ENCODE measurements around the gene POU2F2. TPM values are rescaled to one million over a fixed set of nuclear protein-coding genes. Genes with fewer than 3 reads are reported as not detected.

The POU2F2 gene
- polyA plus RNA-seq, 2 of the 4 experiments (the other 2 are of a cell fraction) = 0.16 to 0.28 TPM

DNA sequence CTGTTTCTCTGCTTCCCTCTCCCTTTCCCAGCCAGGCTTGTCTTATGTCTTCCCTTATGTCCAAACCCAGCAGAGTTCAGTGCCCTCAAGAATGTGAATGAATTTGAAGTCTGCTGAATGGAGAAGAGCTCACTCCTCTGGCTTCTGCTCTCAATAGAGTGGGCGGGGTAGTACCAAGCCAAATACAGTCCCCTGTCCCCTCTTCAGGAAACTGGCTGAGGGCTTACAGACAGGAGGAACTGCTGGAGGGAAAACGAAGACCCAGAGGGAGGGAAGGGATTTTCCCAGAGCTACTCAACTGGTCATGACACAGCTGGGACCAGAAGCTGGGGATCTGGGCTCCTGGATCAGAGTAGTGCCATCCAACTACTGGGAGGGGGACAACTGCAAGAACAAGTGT is 32.9 kb upstream of the POU2F2 start:
- CTCF ChIA-PET = interaction anchor here (0.6 to 6.5 kb wide), 16 partner anchors 9 to 193 kb away, joined by 3 to 42 read pairs (median 9); partner anchors contain the start of gene POU2F2
- no peak for FAIRE-seq
- WGBS (ENCODE audit: missing lambda C conversion rate) = 16% methylated on average over 2 of the region's 2 CpGs

DNA sequence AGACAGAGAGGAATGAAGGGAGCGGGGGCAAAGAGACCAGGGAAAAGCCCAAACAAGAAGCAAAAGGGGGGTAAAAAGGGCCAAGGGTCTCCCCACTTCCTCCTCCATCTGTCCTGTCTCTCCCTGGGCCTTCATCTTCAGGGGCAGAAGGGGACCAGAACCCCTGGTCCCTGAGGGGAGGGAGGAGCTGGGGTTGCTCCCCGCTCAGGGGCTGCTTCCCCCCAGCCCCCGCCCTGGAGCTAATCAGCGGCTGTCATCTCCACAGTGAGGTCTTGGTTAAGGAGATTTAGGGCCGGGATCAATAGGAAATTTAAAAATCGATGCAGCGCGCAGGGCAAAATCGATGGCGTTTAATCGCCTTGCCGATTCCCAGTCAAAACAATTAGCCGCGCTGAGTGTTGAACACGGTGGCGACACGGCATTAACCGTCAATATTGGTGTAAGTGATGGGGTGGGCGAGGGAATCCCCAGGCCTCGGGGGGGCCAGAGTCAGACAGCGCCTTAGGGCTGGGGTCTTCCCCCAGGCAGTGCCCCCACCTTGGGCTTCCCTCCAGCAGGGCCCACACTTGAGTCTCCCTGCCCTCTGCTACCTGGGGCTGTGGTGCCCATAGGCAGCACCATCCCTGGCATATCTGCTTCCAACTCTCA is 29.5 kb upstream of the POU2F2 start:
- Histone ChIP-seq H3K4me2 (no peak overlapping the region), H3K4me3 (no peak overlapping the region), H3K27ac (no peak overlapping the region), H3K4me1 (no peaks in the 10 kb centered on the region), H3K9me3 (no peaks in the 10 kb centered on the region)
- 63% methylated on average over 21 of the region's 21 CpGs for WGBS (ENCODE audit: missing lambda C conversion rate)
- DNase-seq (ENCODE audit: low read depth in 1 of 2, low spot score in 1 of 2) = no peak
- FAIRE-seq = no peak
- ATAC-seq = no peak
- CTCF ChIA-PET = interaction anchor here (0.6 to 6.5 kb wide), 10 partner anchors 14 to 53 kb away, joined by 3 to 42 read pairs (median 4); no protein-coding TSS in a partner anchor
- TF ChIP-seq ZC3H11A (IDR thresholded peaks at IDR 0.05) = no peak
- POLR2A ChIA-PET = no interaction called here

More for the DNA sequence above, 32.9 kb upstream of the POU2F2 start:
- no peaks in the 10 kb centered on the region for H3K9me3 ChIP-seq
- POLR2A ChIA-PET = interaction anchor here (0.6 kb wide), 1 partner anchor 77 kb away, joined by 3 read pairs; no protein-coding TSS in a partner anchor
- H3K4me2 ChIP-seq = no peak overlapping the region
- DNase-seq (ENCODE audit: low read depth in 1 of 2, low spot score in 1 of 2) (no peak), ATAC-seq (no peak)
- no peak overlapping the region for H3K4me3 ChIP-seq
- TF ChIP-seq, protein P1, sequence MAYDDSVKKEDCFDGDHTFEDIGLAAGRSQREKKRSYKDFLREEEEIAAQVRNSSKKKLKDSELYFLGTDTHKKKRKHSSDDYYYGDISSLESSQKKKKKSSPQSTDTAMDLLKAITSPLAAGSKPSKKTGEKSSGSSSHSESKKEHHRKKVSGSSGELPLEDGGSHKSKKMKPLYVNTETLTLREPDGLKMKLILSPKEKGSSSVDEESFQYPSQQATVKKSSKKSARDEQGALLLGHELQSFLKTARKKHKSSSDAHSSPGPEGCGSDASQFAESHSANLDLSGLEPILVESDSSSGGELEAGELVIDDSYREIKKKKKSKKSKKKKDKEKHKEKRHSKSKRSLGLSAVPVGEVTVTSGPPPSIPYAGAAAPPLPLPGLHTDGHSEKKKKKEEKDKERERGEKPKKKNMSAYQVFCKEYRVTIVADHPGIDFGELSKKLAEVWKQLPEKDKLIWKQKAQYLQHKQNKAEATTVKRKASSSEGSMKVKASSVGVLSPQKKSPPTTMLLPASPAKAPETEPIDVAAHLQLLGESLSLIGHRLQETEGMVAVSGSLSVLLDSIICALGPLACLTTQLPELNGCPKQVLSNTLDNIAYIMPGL (CRISPR knock-in tag; IDR thresholded peaks at IDR 0.05; ENCODE audit: borderline replicate concordance) = no peak
- no peak for TF ChIP-seq ZNF302 (CRISPR knock-in tag; IDR thresholded peaks at IDR 0.05)
- TF ChIP-seq PHF8 (IDR thresholded peaks at IDR 0.05; ENCODE audit: borderline replicate concordance, low read depth) = no peak
- TF ChIP-seq RAD21 (conservative IDR thresholded peaks at IDR 0.05 in 1 of 2, IDR thresholded peaks at IDR 0.05 in 1 of 2) = no peak
- TF ChIP-seq, protein P2, sequence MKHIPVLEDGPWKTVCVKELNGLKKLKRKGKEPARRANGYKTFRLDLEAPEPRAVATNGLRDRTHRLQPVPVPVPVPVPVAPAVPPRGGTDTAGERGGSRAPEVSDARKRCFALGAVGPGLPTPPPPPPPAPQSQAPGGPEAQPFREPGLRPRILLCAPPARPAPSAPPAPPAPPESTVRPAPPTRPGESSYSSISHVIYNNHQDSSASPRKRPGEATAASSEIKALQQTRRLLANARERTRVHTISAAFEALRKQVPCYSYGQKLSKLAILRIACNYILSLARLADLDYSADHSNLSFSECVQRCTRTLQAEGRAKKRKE (CRISPR knock-in tag; IDR thresholded peaks at IDR 0.05; ENCODE audit: low read depth) = no peak
- no peak for TF ChIP-seq HOXB13 (CRISPR knock-in tag; IDR thresholded peaks at IDR 0.05; ENCODE audit: low read depth)
- TF ChIP-seq JUNB (IDR thresholded peaks at IDR 0.05) = no peak
- TF ChIP-seq, protein P3, sequence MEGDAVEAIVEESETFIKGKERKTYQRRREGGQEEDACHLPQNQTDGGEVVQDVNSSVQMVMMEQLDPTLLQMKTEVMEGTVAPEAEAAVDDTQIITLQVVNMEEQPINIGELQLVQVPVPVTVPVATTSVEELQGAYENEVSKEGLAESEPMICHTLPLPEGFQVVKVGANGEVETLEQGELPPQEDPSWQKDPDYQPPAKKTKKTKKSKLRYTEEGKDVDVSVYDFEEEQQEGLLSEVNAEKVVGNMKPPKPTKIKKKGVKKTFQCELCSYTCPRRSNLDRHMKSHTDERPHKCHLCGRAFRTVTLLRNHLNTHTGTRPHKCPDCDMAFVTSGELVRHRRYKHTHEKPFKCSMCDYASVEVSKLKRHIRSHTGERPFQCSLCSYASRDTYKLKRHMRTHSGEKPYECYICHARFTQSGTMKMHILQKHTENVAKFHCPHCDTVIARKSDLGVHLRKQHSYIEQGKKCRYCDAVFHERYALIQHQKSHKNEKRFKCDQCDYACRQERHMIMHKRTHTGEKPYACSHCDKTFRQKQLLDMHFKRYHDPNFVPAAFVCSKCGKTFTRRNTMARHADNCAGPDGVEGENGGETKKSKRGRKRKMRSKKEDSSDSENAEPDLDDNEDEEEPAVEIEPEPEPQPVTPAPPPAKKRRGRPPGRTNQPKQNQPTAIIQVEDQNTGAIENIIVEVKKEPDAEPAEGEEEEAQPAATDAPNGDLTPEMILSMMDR (IDR thresholded peaks at IDR 0.05) = no peak
- no peak for TF ChIP-seq KDM5A (IDR thresholded peaks at IDR 0.05)
- no peak for TF ChIP-seq ZSCAN20 (CRISPR knock-in tag; IDR thresholded peaks at IDR 0.05)
- TF ChIP-seq, protein P4, sequence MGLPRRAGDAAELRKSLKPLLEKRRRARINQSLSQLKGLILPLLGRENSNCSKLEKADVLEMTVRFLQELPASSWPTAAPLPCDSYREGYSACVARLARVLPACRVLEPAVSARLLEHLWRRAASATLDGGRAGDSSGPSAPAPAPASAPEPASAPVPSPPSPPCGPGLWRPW (IDR thresholded peaks at IDR 0.05) = no peak
- no peak for TF ChIP-seq ZC3H11A (IDR thresholded peaks at IDR 0.05)
- TF ChIP-seq GATA3 (IDR thresholded peaks at IDR 0.05; ENCODE audit: borderline replicate concordance) = no peak
- TF ChIP-seq ZFP36 (IDR thresholded peaks at IDR 0.05; ENCODE audit: borderline replicate concordance, partially characterized antibody) = no peak
- TF ChIP-seq CEBPB (IDR thresholded peaks at IDR 0.05) = no peak
- TF ChIP-seq RFX5 (IDR thresholded peaks at IDR 0.05) = no peak
- no peak for TF ChIP-seq RARB (CRISPR knock-in tag; IDR thresholded peaks at IDR 0.05)
- TF ChIP-seq NR3C1 (IDR thresholded peaks at IDR 0.05) = no peak
- no peak for TF ChIP-seq RNF2 (IDR thresholded peaks at IDR 0.05; ENCODE audit: borderline replicate concordance, low read depth)
- H3K27ac ChIP-seq = no peak overlapping the region
- no peaks in the 10 kb centered on the region for H3K4me1 ChIP-seq
